Measurements from ENCODE around the gene GID4. TPM values are rescaled to one million over a fixed set of nuclear protein-coding genes. Genes with fewer than 3 reads are reported as not detected.

GID4 gene
- total RNA-seq, 1 experiment from 2014 or later: 11.4 TPM

DNA sequence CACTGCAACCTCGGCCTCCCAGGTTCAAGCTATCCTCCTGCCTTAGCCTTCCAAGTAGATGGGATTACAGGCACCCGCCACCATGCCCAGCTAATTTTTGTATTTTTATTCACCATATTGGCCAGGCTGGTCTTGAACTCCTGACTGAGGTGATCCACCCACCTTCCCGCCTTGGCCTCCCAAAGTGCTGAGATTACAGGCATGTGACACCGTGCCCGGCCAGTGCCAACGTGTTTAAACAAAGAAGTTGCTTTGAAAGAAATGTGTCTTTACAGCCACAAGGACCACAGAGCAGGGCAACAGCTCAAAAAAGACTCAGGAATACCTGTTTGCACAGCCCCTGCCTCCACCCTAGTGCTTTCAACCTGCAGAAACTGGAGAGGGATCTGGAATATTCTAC is 25.2 kb upstream of the GID4 start:
- no peak overlapping the region for H3K23ac ChIP-seq (ENCODE audit: insufficient read length, low read depth, low read length)
- H4K20me1 ChIP-seq (ENCODE audit: control insufficient read depth, insufficient read depth, insufficient read length): no peaks in the 10 kb centered on the region
- H3K27me3 ChIP-seq (ENCODE audit: insufficient read depth, low read length): no peaks in the 10 kb centered on the region
- no peak overlapping the region for H3K18ac ChIP-seq (ENCODE audit: insufficient read length, low read depth, low read length)
- H3K79me2 ChIP-seq (ENCODE audit: insufficient read depth, low read length): no peaks in the 10 kb centered on the region
- no peaks in the 10 kb centered on the region for H3K79me1 ChIP-seq (ENCODE audit: insufficient read depth, low read depth, low read length, poor library complexity, severe bottlenecking)
- no peak overlapping the region for H4K8ac ChIP-seq (replicated peaks; ENCODE audit: insufficient read length, low read depth, low read length)
- H3K27ac Mint-ChIP-seq: no peak overlapping the region; a peak in 1 of 7 replicates
- no peaks in the 10 kb centered on the region for H3K9me3 Mint-ChIP-seq
- no peak overlapping the region for H2AK5ac ChIP-seq (ENCODE audit: insufficient read length, low read length)
- H3T11ph ChIP-seq (ENCODE audit: low read length): no peak overlapping the region
- no peak overlapping the region for H3K4me3 Mint-ChIP-seq
- H3K4me1 Mint-ChIP-seq: peaks cover 3% of the 10 kb centered on the region in 2 experiments; a peak in 2 of 4 replicates
- no peak overlapping the region for H2BK20ac ChIP-seq (ENCODE audit: low read depth, low read length, poor library complexity, severe bottlenecking)
- WGBS (ENCODE audit: extremely low coverage, insufficient read length, low lambda C conversion rate): no CpG with 5 or more reads among the region's 6 CpGs
- H2AFZ ChIP-seq (ENCODE audit: low read length): no peak overlapping the region
- no peak overlapping the region for H2BK12ac ChIP-seq (ENCODE audit: insufficient read length, low read depth, low read length)
- no peaks in the 10 kb centered on the region for H3K23me2 ChIP-seq (ENCODE audit: insufficient read length, low read depth, low read length, poor library complexity, severe bottlenecking)
- no peak overlapping the region for H2BK15ac ChIP-seq (ENCODE audit: low read depth, low read length)
- no peak overlapping the region for H4K5ac ChIP-seq (ENCODE audit: insufficient read length, low read depth, low read length)
- no peak overlapping the region for H3K9ac ChIP-seq (ENCODE audit: extremely low read depth, insufficient read length, low read length)
- DNase-seq: no peak
- TF ChIP-seq, protein P1, sequence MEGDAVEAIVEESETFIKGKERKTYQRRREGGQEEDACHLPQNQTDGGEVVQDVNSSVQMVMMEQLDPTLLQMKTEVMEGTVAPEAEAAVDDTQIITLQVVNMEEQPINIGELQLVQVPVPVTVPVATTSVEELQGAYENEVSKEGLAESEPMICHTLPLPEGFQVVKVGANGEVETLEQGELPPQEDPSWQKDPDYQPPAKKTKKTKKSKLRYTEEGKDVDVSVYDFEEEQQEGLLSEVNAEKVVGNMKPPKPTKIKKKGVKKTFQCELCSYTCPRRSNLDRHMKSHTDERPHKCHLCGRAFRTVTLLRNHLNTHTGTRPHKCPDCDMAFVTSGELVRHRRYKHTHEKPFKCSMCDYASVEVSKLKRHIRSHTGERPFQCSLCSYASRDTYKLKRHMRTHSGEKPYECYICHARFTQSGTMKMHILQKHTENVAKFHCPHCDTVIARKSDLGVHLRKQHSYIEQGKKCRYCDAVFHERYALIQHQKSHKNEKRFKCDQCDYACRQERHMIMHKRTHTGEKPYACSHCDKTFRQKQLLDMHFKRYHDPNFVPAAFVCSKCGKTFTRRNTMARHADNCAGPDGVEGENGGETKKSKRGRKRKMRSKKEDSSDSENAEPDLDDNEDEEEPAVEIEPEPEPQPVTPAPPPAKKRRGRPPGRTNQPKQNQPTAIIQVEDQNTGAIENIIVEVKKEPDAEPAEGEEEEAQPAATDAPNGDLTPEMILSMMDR (conservative IDR thresholded peaks at IDR 0.05): no peak
- H3K14ac ChIP-seq (ENCODE audit: insufficient read depth, low read length): no peak overlapping the region
- peaks cover 0 to 4% (median 3%) of the 10 kb centered on the region in 3 experiments; a peak in 3 of 7 replicates for H3K36me3 Mint-ChIP-seq (ENCODE audit: insufficient read depth in 1 of 3, low read depth in 3 of 3)
- no peak overlapping the region for H2BK120ac ChIP-seq (ENCODE audit: low read depth, low read length, poor library complexity, severe bottlenecking)
- H3K4me1 ChIP-seq (ENCODE audit: insufficient read depth, low read length): no peaks in the 10 kb centered on the region
- H3K56ac ChIP-seq (ENCODE audit: insufficient read length, low read depth, low read length): no peak overlapping the region
- H3K9me3 ChIP-seq (ENCODE audit: control insufficient read depth, low read depth, low read length): no peaks in the 10 kb centered on the region
- no peak overlapping the region for H3K27ac ChIP-seq (ENCODE audit: insufficient read length, low read depth, low read length)
- no peak overlapping the region for H3K4me2 ChIP-seq (ENCODE audit: insufficient read depth, insufficient read length, low read length)
- no peak overlapping the region for H2BK5ac ChIP-seq (ENCODE audit: insufficient read length, low read length)
- no peaks in the 10 kb centered on the region for H3K27me3 Mint-ChIP-seq (ENCODE audit: low read depth)
- no peak overlapping the region for H4K91ac ChIP-seq (ENCODE audit: insufficient read length, low read depth, low read length)
- H3K4ac ChIP-seq (ENCODE audit: low read depth, low read length): no peak overlapping the region
